HepG2 (cell line): Measurements from ENCODE around the gene INPP4B.

Source experiments
- CBX2 ChIP-seq, 2 experiments: fragments of 200-600 bp in 1 of 2; sonication (generic); formaldehyde crosslinking in 1 of 2; IDR thresholded peaks; 2 replicates each; pipeline versions ENCODE4 v1.7.0 to v1.8.1; 2018 to 2022; ENCODE audit warnings: low read depth in 2 of 2, low read length in 1 of 2, mild to moderate bottlenecking in 1 of 2, missing genetic modification reagents in 1 of 2
- HNF1A ChIP-seq, 2 experiments: sonication (generic) in 1 of 2; formaldehyde crosslinking in 1 of 2; IDR thresholded peaks; 2 replicates each; pipeline versions ENCODE4 v1.4.0 to v1.6.1; 2016 to 2020; ENCODE audit warnings: borderline replicate concordance in 1 of 2, low read depth in 1 of 2, mild to moderate bottlenecking in 1 of 2, missing genetic modification reagents in 1 of 2
- MYC ChIP-seq: sonication (generic); formaldehyde crosslinking; IDR thresholded peaks from 2 replicates; pipeline ENCODE4 v1.9.0; 2021; ENCODE audit warnings: missing genetic modification reagents, borderline replicate concordance
- SAFB2 ChIP-seq: sonication (generic); formaldehyde crosslinking; IDR thresholded peaks from 2 replicates; pipeline ENCODE4 v1.5.1; 2020; ENCODE audit warnings: missing genetic modification reagents, low read depth, mild to moderate bottlenecking, borderline replicate concordance
- SIN3B ChIP-seq: fragments of 150-350 bp; IDR thresholded peaks from 2 replicates; pipeline ENCODE4 v1.6.1; 2014; ENCODE audit warnings: low read length
- STAT5B ChIP-seq: sonication (generic); formaldehyde crosslinking; IDR thresholded peaks from 2 replicates; pipeline ENCODE4 v1.4.0; 2020; ENCODE audit warnings: missing genetic modification reagents
- TFE3 ChIP-seq: IDR thresholded peaks from 2 replicates; pipeline ENCODE4 v1.6.1; 2016
- ZNF766 ChIP-seq: sonication (generic); formaldehyde crosslinking; IDR thresholded peaks from 2 replicates; pipeline ENCODE4 v1.5.0; 2020; ENCODE audit warnings: missing genetic modification reagents, borderline replicate concordance

DNA sequence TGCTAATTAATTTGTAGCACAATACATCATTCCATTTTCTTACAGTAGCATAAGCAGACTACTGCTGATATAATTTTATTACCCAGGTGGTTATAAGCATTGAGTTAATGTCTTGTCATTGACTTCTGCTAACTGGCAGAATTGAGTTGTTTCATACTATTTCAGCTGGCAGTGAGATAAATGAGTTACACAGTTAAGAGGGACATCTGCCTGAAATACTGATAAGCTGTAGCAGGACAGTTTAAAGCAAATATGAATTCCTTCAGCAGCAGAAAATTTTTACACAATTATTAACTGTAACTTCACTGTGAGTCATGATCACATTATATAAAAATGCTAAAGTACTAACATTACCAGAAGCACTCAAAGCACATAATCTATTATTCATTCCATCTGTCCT, 326.8 kb downstream of the INPP4B start:
- no peak for TF ChIP-seq SIN3B
- no peak for TF ChIP-seq ZNF766 (CRISPR knock-in tag)
- TF ChIP-seq TFE3 (CRISPR knock-in tag): no peak
- TF ChIP-seq CBX2 (IDR thresholded peaks at IDR 0.05; ENCODE audit: low read depth, low read length): no peak
- TF ChIP-seq CBX2 (CRISPR knock-in tag; IDR thresholded peaks at IDR 0.05; ENCODE audit: low read depth): no peak
- TF ChIP-seq HNF1A (IDR thresholded peaks at IDR 0.05; ENCODE audit: low read depth): no peak
- TF ChIP-seq HNF1A (CRISPR knock-in tag; IDR thresholded peaks at IDR 0.05; ENCODE audit: borderline replicate concordance): no peak
- no peak for TF ChIP-seq SAFB2 (CRISPR knock-in tag)
- TF ChIP-seq STAT5B (CRISPR knock-in tag): no peak
- no peak for TF ChIP-seq MYC (CRISPR knock-in tag)
